ENCODE data around the gene STARD3NL. TPM values are rescaled to one million over a fixed set of nuclear protein-coding genes. Genes with fewer than 3 reads are reported as not detected.

The STARD3NL gene
- total RNA-seq (10 to 100 TPM; 24.4 to 44.3 (median 35.3) TPM), polyA plus RNA-seq (10 to 100 TPM; 35.7 to 50.1 TPM)
- long read RNA-seq, donor 1, transcript STARD3NL-201 (9 exons, 1,728 nt), result major isoform, 85 of 112 reads
- long read RNA-seq, donor 1, transcript STARD3NL-204 (8 exons, 1,341 nt), result minor isoform, 8 of 112 reads
- long read RNA-seq, donor 1, partial matches to known transcripts, result 10 of 112 reads
- long read RNA-seq, donor 1, other reads (novel, unspliced or antisense), result 6 of 112 reads
- long read RNA-seq, donor 2, transcript STARD3NL-201 (9 exons, 1,728 nt), result major isoform, 14 of 17 reads
- long read RNA-seq, donor 2, partial matches to known transcripts, result 0 of 17 reads
- long read RNA-seq, donor 2, other reads (novel, unspliced or antisense), result 0 of 17 reads
- long read RNA-seq, donor 3, transcript STARD3NL-204 (8 exons, 1,341 nt), result minor isoform, 5 of 62 reads
- long read RNA-seq, donor 3, transcript STARD3NL-201 (9 exons, 1,728 nt), result major isoform, 49 of 62 reads
- long read RNA-seq, donor 3, partial matches to known transcripts, result 1 of 62 reads
- long read RNA-seq, donor 3, other reads (novel, unspliced or antisense), result 6 of 62 reads

- Histone ChIP-seq H3K27me3 (no peaks in the 10 kb centered on the region), H3K4me1 (ENCODE audit: insufficient read depth) (peaks cover 6% of the 10 kb centered on the region), H3K27ac (peak within 1 kb of the TSS; percentile 70 to 83), H3K9me3 (no peaks in the 10 kb centered on the region), H3K36me3 (no peaks in the 10 kb centered on the region), H3K4me3 (peak within 1 kb of the TSS; percentile 63)
- WGBS, 3 donors, result 0 to 1% (median 1%) methylated on average over 51 of the region's 51 CpGs
- intact Hi-C loops (cut with DNase I), result no loop called here
- TF ChIP-seq POLR2A (IDR thresholded peaks at IDR 0.05), result peak; percentile 50
- TF ChIP-seq EP300 (IDR thresholded peaks at IDR 0.05), result no peak
- no peak for TF ChIP-seq CTCF (IDR thresholded peaks at IDR 0.05)
- peak; percentile 95 to 98 (median 96) for DNase-seq
These were observed at the start of gene STARD3NL for GRCh38 chr7:38178004-38178694. Gene STARD3NL, plus strand, starts transcription at chr7:38178245. Its CDS starts 29,260 bp downstream, at chr7:38207505.

- Histone ChIP-seq H3K27ac (no peak overlapping the region), H3K9me3 (no peaks in the 10 kb centered on the region), H3K36me3 (no peaks in the 10 kb centered on the region), H3K4me3 (no peak overlapping the region), H3K27me3 (no peaks in the 10 kb centered on the region), H3K4me1 (ENCODE audit: insufficient read depth) (no peaks in the 10 kb centered on the region)
- intact Hi-C loops (cut with DNase I), result no loop called here
- TF ChIP-seq CTCF (IDR thresholded peaks at IDR 0.05) (no peak), EP300 (IDR thresholded peaks at IDR 0.05) (no peak), POLR2A (IDR thresholded peaks at IDR 0.05) (no peak)
- 90 to 95% (median 95%) methylated on average over 3 of the region's 3 CpGs for WGBS, 3 donors
- DNase-seq, result no peak
These were observed 48.9 kb upstream of the STARD3NL start for GRCh38 chr7:38129162-38129561.

GRCh38 chr7:38129579-38129978, 48.5 kb upstream of the STARD3NL start:
- intact Hi-C loops (cut with DNase I), result no loop called here
- no peak for DNase-seq
- TF ChIP-seq POLR2A (IDR thresholded peaks at IDR 0.05), result no peak
- TF ChIP-seq CTCF (IDR thresholded peaks at IDR 0.05), result no peak
- TF ChIP-seq EP300 (IDR thresholded peaks at IDR 0.05), result no peak
- Histone ChIP-seq H3K27me3 (no peaks in the 10 kb centered on the region), H3K27ac (no peak overlapping the region), H3K4me3 (no peak overlapping the region), H3K4me1 (ENCODE audit: insufficient read depth) (no peaks in the 10 kb centered on the region), H3K9me3 (no peaks in the 10 kb centered on the region), H3K36me3 (no peaks in the 10 kb centered on the region)
- 86 to 96% (median 91%) methylated on average over 2 of the region's 2 CpGs for WGBS, 3 donors

GRCh38 chr7:38138171-38138570, 39.9 kb upstream of the STARD3NL start:
- no peaks in the 10 kb centered on the region for H3K36me3 ChIP-seq
- no peaks in the 10 kb centered on the region for H3K9me3 ChIP-seq
- DNase-seq, result no peak
- 86 to 95% (median 94%) methylated on average over 2 of the region's 2 CpGs for WGBS, 3 donors
- TF ChIP-seq CTCF (IDR thresholded peaks at IDR 0.05), result no peak
- TF ChIP-seq EP300 (IDR thresholded peaks at IDR 0.05), result no peak
- no peak for TF ChIP-seq POLR2A (IDR thresholded peaks at IDR 0.05)
- no peaks in the 10 kb centered on the region for H3K4me1 ChIP-seq (ENCODE audit: insufficient read depth)
- H3K4me3 ChIP-seq, result no peak overlapping the region
- H3K27ac ChIP-seq, result no peak overlapping the region
- no peaks in the 10 kb centered on the region for H3K27me3 ChIP-seq
- intact Hi-C loops (cut with DNase I), result no loop called here
